Activated CD4-positive, alpha-beta T cell treated with anti-CD3 and anti-CD28 coated beads for 36 hours (primary cell): ENCODE results near the gene EXOC8. TPM values are rescaled to one million over a fixed set of nuclear protein-coding genes. Genes with fewer than 3 reads are reported as not detected.

ENCODE experiments used
- ATAC-seq: fragments of 200-7000 bp; cut with Tn5 transposase; one replicate; pipeline ENCODE4 v1.10.0; 2021; ENCODE audit warnings: mild to moderate bottlenecking, moderate library complexity
- CTCF ChIA-PET: fragments of 350-600 bp; sonication (Branson Sonifier 250); formaldehyde crosslinking; loops from one replicate; lab custom pipeline; 2021; ENCODE audit warnings: antibody characterized with exemption; lab: Charles Lee
- POLR2A ChIA-PET: fragments of 350-600 bp; sonication (Branson Sonifier 250); formaldehyde crosslinking; loops from one replicate; lab custom pipeline; 2021; ENCODE audit warnings: antibody characterized with exemption, inconsistent platforms; lab: Charles Lee
- DNase-seq: peaks from one replicate; pipeline ENCODE4 v3.0.0-alpha.2; 2020
- H3K27ac Mint-ChIP-seq: one replicate; pipeline ENCODE4 v1.8.0; 2021; ENCODE audit warnings: mixed read lengths
- H3K27me3 Mint-ChIP-seq: one replicate; pipeline ENCODE4 v1.8.0; 2021; ENCODE audit warnings: mixed read lengths
- H3K36me3 Mint-ChIP-seq: one replicate; pipeline ENCODE4 v1.8.0; 2021; ENCODE audit warnings: low read depth, mixed read lengths
- H3K4me1 Mint-ChIP-seq: one replicate; pipeline ENCODE4 v1.8.0; 2021; ENCODE audit warnings: mixed read lengths
- H3K4me3 Mint-ChIP-seq: one replicate; pipeline ENCODE4 v1.8.0; 2021; ENCODE audit warnings: mild to moderate bottlenecking, moderate library complexity, mixed read lengths
- H3K9me3 Mint-ChIP-seq: one replicate; pipeline ENCODE4 v1.8.0; 2021; ENCODE audit warnings: low read depth, mixed read lengths
- intact Hi-C, 2 experiments: fragments of 100-400 bp; cut with DNase I in 1 of 2; cut with micrococcal nuclease in 1 of 2; formaldehyde crosslinking; loops; one replicate each; pipeline versions ENCODE4 v1.14.2 to v1.15.1; 2022 to 2024; cut with DNase I, micrococcal nuclease
- total RNA-seq, 2 experiments: library from RNA; stranded (reverse); gene quantifications; one replicate each; pipeline ENCODE4 v1.2.3, GENCODE V29; 2021

Gene EXOC8
- total RNA-seq, 2 experiments from 2014 or later, result 10.0 to 13.7 TPM

- intact Hi-C loops, result no loop called here
- Mint-ChIP-seq H3K27ac (no peak overlapping the region), H3K27me3 (no peaks in the 10 kb centered on the region), H3K4me3 (peak overlapping the region; percentile 93), H3K36me3 (peaks cover 44% of the 10 kb centered on the region), H3K4me1 (peaks cover 40% of the 10 kb centered on the region), H3K9me3 (peaks cover 4% of the 10 kb centered on the region)
- CTCF ChIA-PET, result no interaction called here
- ATAC-seq (no peak), DNase-seq (no peak)
- POLR2A ChIA-PET, result no interaction called here
These were observed 3.5 kb downstream of the EXOC8 start for GRCh38 chr1:231334079-231334666.

- intact Hi-C loops, result no loop called here
- no peak for ATAC-seq
These were observed 4.9 kb downstream of the EXOC8 start for GRCh38 chr1:231332761-231333160.

GRCh38 chr1:231329483-231329882 is 8.2 kb downstream of the EXOC8 start:
- Mint-ChIP-seq H3K9me3 (no peaks in the 10 kb centered on the region), H3K4me3 (no peak overlapping the region), H3K27ac (no peak overlapping the region), H3K4me1 (peaks cover 25% of the 10 kb centered on the region), H3K36me3 (peaks cover 18% of the 10 kb centered on the region), H3K27me3 (no peaks in the 10 kb centered on the region)
- ChIA-PET CTCF (interaction anchor here (0.7 kb wide), 1 partner anchor 27 kb away, joined by 3 read pairs; no protein-coding TSS in a partner anchor), POLR2A (no interaction called here)
- intact Hi-C loops, result no loop called here
- no peak for ATAC-seq
- no peak for DNase-seq

More at GRCh38 chr1:231332761-231333160, 4.9 kb downstream of the EXOC8 start:
- Mint-ChIP-seq H3K4me1 (peaks cover 41% of the 10 kb centered on the region), H3K9me3 (peaks cover 4% of the 10 kb centered on the region), H3K27ac (no peak overlapping the region), H3K36me3 (peaks cover 43% of the 10 kb centered on the region), H3K27me3 (no peaks in the 10 kb centered on the region), H3K4me3 (no peak overlapping the region)
- DNase-seq, result no peak
- ChIA-PET CTCF (interaction anchor here (1.2 to 1.6 kb wide), 2 partner anchors 256 to 269 kb away, joined by 3 to 4 read pairs; no protein-coding TSS in a partner anchor), POLR2A (no interaction called here)

- Mint-ChIP-seq H3K9me3 (no peaks in the 10 kb centered on the region), H3K4me3 (no peak overlapping the region), H3K27me3 (no peaks in the 10 kb centered on the region), H3K4me1 (peaks cover 11% of the 10 kb centered on the region), H3K36me3 (peaks cover 8% of the 10 kb centered on the region), H3K27ac (no peak overlapping the region)
- intact Hi-C loops, result no loop called here
- ChIA-PET POLR2A (no interaction called here), CTCF (no interaction called here)
- DNase-seq (no peak), ATAC-seq (no peak)
These were observed 10.0 kb downstream of the EXOC8 start for GRCh38 chr1:231327617-231328016.

- intact Hi-C loops, result no loop called here
- ChIA-PET CTCF (no interaction called here), POLR2A (no interaction called here)
- no peaks in the 10 kb centered on the region for H3K36me3 Mint-ChIP-seq
- no peaks in the 10 kb centered on the region for H3K27me3 Mint-ChIP-seq
- no peak overlapping the region for H3K4me3 Mint-ChIP-seq
- no peak overlapping the region for H3K27ac Mint-ChIP-seq
- DNase-seq, result no peak
- ATAC-seq, result no peak
- H3K4me1 Mint-ChIP-seq, result peaks cover 4% of the 10 kb centered on the region
- no peaks in the 10 kb centered on the region for H3K9me3 Mint-ChIP-seq
These were observed 11.4 kb downstream of the EXOC8 start for GRCh38 chr1:231326248-231326647.

GRCh38 chr1:231324660-231325059 is 13.0 kb downstream of the EXOC8 start:
- DNase-seq (no peak), ATAC-seq (no peak)
- Mint-ChIP-seq H3K9me3 (no peaks in the 10 kb centered on the region), H3K27me3 (no peaks in the 10 kb centered on the region), H3K4me3 (no peak overlapping the region), H3K27ac (no peak overlapping the region), H3K4me1 (peaks cover 2% of the 10 kb centered on the region), H3K36me3 (no peaks in the 10 kb centered on the region)
- CTCF ChIA-PET, result no interaction called here
- POLR2A ChIA-PET, result interaction anchor here (0.8 kb wide), 1 partner anchor 13 kb away, joined by 4 read pairs; the partner anchor contains the start of genes EXOC8 and SPRTN
- intact Hi-C loops, result no loop called here

- ChIA-PET POLR2A (no interaction called here), CTCF (no interaction called here)
- no peaks in the 10 kb centered on the region for H3K9me3 Mint-ChIP-seq
- no peaks in the 10 kb centered on the region for H3K36me3 Mint-ChIP-seq
- no peak for ATAC-seq
- no peaks in the 10 kb centered on the region for H3K27me3 Mint-ChIP-seq
- H3K4me3 Mint-ChIP-seq, result no peak overlapping the region
- intact Hi-C loops, result no loop called here
- no peak for DNase-seq
- H3K27ac Mint-ChIP-seq, result no peak overlapping the region
- H3K4me1 Mint-ChIP-seq, result no peaks in the 10 kb centered on the region
These were observed 14.6 kb downstream of the EXOC8 start for GRCh38 chr1:231322880-231323530.

GRCh38 chr1:231319080-231319479 is 18.6 kb downstream of the EXOC8 start:
- no peak for DNase-seq
- intact Hi-C loops, result no loop called here
- no peaks in the 10 kb centered on the region for H3K9me3 Mint-ChIP-seq
- H3K27ac Mint-ChIP-seq, result no peak overlapping the region
- no peak for ATAC-seq
- H3K27me3 Mint-ChIP-seq, result no peaks in the 10 kb centered on the region
- ChIA-PET CTCF (interaction anchor here (0.6 kb wide), 1 partner anchor 127 kb away, joined by 5 read pairs; no protein-coding TSS in a partner anchor), POLR2A (interaction anchor here (0.5 kb wide), 1 partner anchor 295 kb away, joined by 4 read pairs; no protein-coding TSS in a partner anchor)
- H3K36me3 Mint-ChIP-seq, result no peaks in the 10 kb centered on the region
- no peak overlapping the region for H3K4me3 Mint-ChIP-seq
- no peaks in the 10 kb centered on the region for H3K4me1 Mint-ChIP-seq

- Mint-ChIP-seq H3K4me3 (no peak overlapping the region), H3K27me3 (no peaks in the 10 kb centered on the region), H3K9me3 (no peaks in the 10 kb centered on the region), H3K36me3 (no peaks in the 10 kb centered on the region), H3K4me1 (no peaks in the 10 kb centered on the region), H3K27ac (no peak overlapping the region)
- ChIA-PET CTCF (interaction anchor here (0.9 kb wide), 1 partner anchor 17 kb away, joined by 3 read pairs; no protein-coding TSS in a partner anchor), POLR2A (interaction anchor here (0.5 kb wide), 1 partner anchor 294 kb away, joined by 4 read pairs; no protein-coding TSS in a partner anchor)
- intact Hi-C loops, result no loop called here
- DNase-seq (no peak), ATAC-seq (no peak)
These were observed 19.1 kb downstream of the EXOC8 start for GRCh38 chr1:231318568-231318967.

GRCh38 chr1:231318015-231318355 is 19.7 kb downstream of the EXOC8 start:
- Mint-ChIP-seq H3K36me3 (no peaks in the 10 kb centered on the region), H3K4me1 (no peaks in the 10 kb centered on the region), H3K27ac (no peak overlapping the region), H3K9me3 (no peaks in the 10 kb centered on the region), H3K27me3 (no peaks in the 10 kb centered on the region), H3K4me3 (no peak overlapping the region)
- intact Hi-C loops, result no loop called here
- CTCF ChIA-PET, result interaction anchor here (0.9 to 1.6 kb wide), 4 partner anchors 18 to 272 kb away, joined by 3 to 4 read pairs (median 4); no protein-coding TSS in a partner anchor
- no peak for ATAC-seq
- POLR2A ChIA-PET, result no interaction called here
- DNase-seq, result no peak

- POLR2A ChIA-PET, result no interaction called here
- DNase-seq, result no peak
- H3K36me3 Mint-ChIP-seq, result no peaks in the 10 kb centered on the region
- CTCF ChIA-PET, result interaction anchor here (0.7 to 2.6 kb wide), 7 partner anchors 16 to 286 kb away, joined by 3 to 10 read pairs (median 4); no protein-coding TSS in a partner anchor
- H3K9me3 Mint-ChIP-seq, result no peaks in the 10 kb centered on the region
- intact Hi-C loops, result no loop called here
- H3K4me1 Mint-ChIP-seq, result no peaks in the 10 kb centered on the region
- H3K4me3 Mint-ChIP-seq, result no peak overlapping the region
- ATAC-seq, result no peak
- no peak overlapping the region for H3K27ac Mint-ChIP-seq
- no peaks in the 10 kb centered on the region for H3K27me3 Mint-ChIP-seq
These were observed 20.2 kb downstream of the EXOC8 start for GRCh38 chr1:231317306-231318014.
